Vagina (tissue), 2 donors: Measurements from ENCODE around the gene PREB. TPM values are rescaled to one million over a fixed set of nuclear protein-coding genes. Genes with fewer than 3 reads are reported as not detected.

ENCODE experiments used
- DNase-seq, 2 donors: peaks; one replicate each; pipeline ENCODE4 v3.0.0-alpha.2; 2017; ENCODE audit errors: extremely low spot score in 2 of 2
- H3K27ac ChIP-seq: fragments of 200-600 bp; sonication (generic); one replicate; pipeline ENCODE4 v1.5.1; 2019
- H3K27me3 ChIP-seq: fragments of 200-600 bp; sonication (generic); one replicate; pipeline ENCODE4 v1.5.1; 2019
- H3K36me3 ChIP-seq, 2 donors: fragments of 200-600 bp; sonication (generic); one replicate each; pipeline ENCODE4 v1.5.1; 2017 to 2019
- H3K4me1 ChIP-seq: fragments of 200-600 bp; sonication (generic); one replicate; pipeline ENCODE4 v1.5.1; 2019
- H3K4me3 ChIP-seq, 2 donors: fragments of 200-600 bp; sonication (generic); 1 replicate in 1 of 2; 2 replicates in 1 of 2; pipeline ENCODE4 v1.5.1; 2016 to 2019
- H3K9me3 ChIP-seq: fragments of 200-600 bp; sonication (generic); one replicate; pipeline ENCODE4 v1.5.1; 2019
- CTCF ChIP-seq, 3 experiments: fragments of 450-650 bp in 2 of 3; fragments of 200-600 bp in 1 of 3; sonication (generic) in 1 of 3; IDR thresholded peaks; one replicate each; pipeline ENCODE4 v1.5.1; 2017 to 2019; ENCODE audit warnings: antibody characterized with exemption in 3 of 3, mild to moderate bottlenecking in 2 of 3, moderate library complexity in 2 of 3
- POLR2A ChIP-seq, 2 donors: fragments of 450-650 bp; IDR thresholded peaks; one replicate each; pipeline ENCODE4 v1.6.1; 2017; ENCODE audit warnings: antibody characterized with exemption in 2 of 2, mild to moderate bottlenecking in 2 of 2, moderate library complexity in 2 of 2
- POLR2AphosphoS5 ChIP-seq, 2 donors: sonication (generic); formaldehyde crosslinking; IDR thresholded peaks; one replicate each; pipeline ENCODE4 v1.9.0; 2017; ENCODE audit warnings: antibody characterized with exemption in 2 of 2, mild to moderate bottlenecking in 2 of 2, low read depth in 1 of 2; ENCODE audit not compliant: insufficient read depth in 1 of 2
- intact Hi-C: fragments of 100-400 bp; cut with DNase I; formaldehyde crosslinking; loops from one replicate; pipeline ENCODE4 v1.15.1; 2023
- total RNA-seq: library from RNA; depleted of rRNA; stranded (reverse); fragments of >200 nt; gene quantifications from one replicate; pipeline ENCODE4 v1.2.3, GENCODE V29; 2016

The PREB gene, protein sequence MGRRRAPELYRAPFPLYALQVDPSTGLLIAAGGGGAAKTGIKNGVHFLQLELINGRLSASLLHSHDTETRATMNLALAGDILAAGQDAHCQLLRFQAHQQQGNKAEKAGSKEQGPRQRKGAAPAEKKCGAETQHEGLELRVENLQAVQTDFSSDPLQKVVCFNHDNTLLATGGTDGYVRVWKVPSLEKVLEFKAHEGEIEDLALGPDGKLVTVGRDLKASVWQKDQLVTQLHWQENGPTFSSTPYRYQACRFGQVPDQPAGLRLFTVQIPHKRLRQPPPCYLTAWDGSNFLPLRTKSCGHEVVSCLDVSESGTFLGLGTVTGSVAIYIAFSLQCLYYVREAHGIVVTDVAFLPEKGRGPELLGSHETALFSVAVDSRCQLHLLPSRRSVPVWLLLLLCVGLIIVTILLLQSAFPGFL
- total RNA-seq, result 57.5 TPM

DNA sequence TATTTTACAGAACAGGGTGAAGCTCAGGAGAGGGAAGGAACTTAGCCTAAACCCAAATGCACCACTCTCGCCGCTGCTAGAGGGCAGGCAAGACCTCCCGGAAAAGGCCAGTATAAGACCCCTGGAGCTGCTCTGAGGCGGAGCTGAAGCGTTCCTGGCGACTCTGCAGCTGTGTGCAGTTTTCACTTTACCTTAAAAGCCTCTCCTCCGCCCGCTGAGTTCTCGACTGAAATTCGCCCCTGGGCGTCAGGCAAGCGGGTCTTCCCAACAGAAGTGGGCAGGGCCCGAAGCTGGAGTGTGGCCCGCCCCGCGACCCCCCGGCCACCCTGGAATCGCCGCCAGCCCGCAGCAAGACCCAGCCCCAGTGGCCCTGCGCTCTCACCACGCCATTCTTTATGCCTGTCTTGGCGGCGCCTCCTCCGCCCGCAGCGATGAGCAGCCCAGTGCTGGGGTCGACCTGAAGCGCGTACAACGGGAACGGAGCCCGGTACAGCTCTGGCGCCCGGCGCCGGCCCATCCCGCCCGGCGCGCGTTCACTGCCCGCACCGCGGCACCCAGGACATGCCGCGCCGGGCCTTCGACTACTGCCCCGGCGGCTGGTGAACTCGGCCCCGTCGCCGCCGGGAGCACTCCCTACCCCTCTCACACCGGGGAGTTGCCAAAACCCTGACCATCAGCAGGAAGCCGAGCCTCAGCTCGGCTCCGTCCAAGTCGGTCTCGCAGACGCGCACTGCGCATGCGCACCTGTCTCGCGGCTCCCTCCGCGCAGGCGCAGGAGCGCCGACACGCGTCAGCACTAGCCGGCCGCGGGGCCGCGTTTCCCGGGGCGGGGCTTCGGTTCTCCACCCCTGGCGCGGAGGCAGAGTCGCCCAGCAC is at the start of gene PREB:
TSS of gene PREB (minus strand) at position 732 of the 876 bp plus-strand sequence. CDS start at position 517, 215 bp downstream.
- Histone ChIP-seq H3K36me3 (peaks cover 0 to 24% of the 10 kb centered on the region in 2 donors), H3K4me3 (peak within 1 kb of the TSS; percentile 96 to 99), H3K27me3 (no peaks in the 10 kb centered on the region), H3K9me3 (no peaks in the 10 kb centered on the region), H3K27ac (peak within 1 kb of the TSS; percentile 89), H3K4me1 (peaks cover 20% of the 10 kb centered on the region)
- TF ChIP-seq CTCF (IDR thresholded peaks at IDR 0.05) (peak in 1 of 3 experiments; percentile 3), POLR2A (IDR thresholded peaks at IDR 0.05) (peak; percentile 28 to 96), POLR2AphosphoS5 (IDR thresholded peaks at IDR 0.05; ENCODE audit: insufficient read depth in 1 of 2, low read depth in 1 of 2) (peak; percentile 92 to 95)
- intact Hi-C loops, result loop anchor here (5.0 kb wide), 1 partner anchor 53 kb away; no protein-coding TSS in a partner anchor
- peak in 1 of 2 donors; percentile 95 for DNase-seq

DNA sequence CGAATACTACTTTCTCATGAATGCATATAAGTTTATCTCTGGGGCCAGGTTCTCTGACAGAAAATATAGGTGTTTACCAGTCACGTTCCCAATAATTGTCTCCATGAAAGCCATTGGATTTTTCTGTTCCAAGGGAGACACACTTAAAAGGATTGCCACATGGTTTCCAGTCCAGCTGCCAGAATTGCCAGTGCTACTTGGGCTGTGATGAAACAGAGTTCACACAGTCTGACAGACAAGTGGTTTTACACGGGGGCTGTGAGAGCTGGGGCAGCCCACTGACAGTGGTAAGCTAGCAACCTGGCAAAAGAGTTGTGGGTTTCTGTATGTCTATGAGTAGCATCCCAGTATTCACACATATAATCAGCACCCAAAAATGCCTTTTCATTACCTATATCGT is 49.7 kb upstream of the PREB start:
- Histone ChIP-seq H3K4me3 (no peak overlapping the region), H3K4me1 (peaks cover 6% of the 10 kb centered on the region), H3K9me3 (no peaks in the 10 kb centered on the region), H3K36me3 (no peaks in the 10 kb centered on the region), H3K27me3 (no peaks in the 10 kb centered on the region), H3K27ac (peak overlapping the region; percentile 68)
- DNase-seq, result no peak
- TF ChIP-seq POLR2A (IDR thresholded peaks at IDR 0.05) (no peak), CTCF (IDR thresholded peaks at IDR 0.05) (no peak), POLR2AphosphoS5 (IDR thresholded peaks at IDR 0.05; ENCODE audit: insufficient read depth in 1 of 2, low read depth in 1 of 2) (no peak)
- intact Hi-C loops, result no loop called here

- no peaks in the 10 kb centered on the region for H3K27me3 ChIP-seq
- H3K36me3 ChIP-seq, result no peaks in the 10 kb centered on the region
- no peak for DNase-seq
- H3K4me1 ChIP-seq, result peaks cover 6% of the 10 kb centered on the region
- TF ChIP-seq CTCF (IDR thresholded peaks at IDR 0.05), result no peak
- TF ChIP-seq POLR2A (IDR thresholded peaks at IDR 0.05), result no peak
- TF ChIP-seq POLR2AphosphoS5 (IDR thresholded peaks at IDR 0.05; ENCODE audit: insufficient read depth in 1 of 2, low read depth in 1 of 2), result no peak
- no peak overlapping the region for H3K4me3 ChIP-seq
- H3K27ac ChIP-seq, result no peak overlapping the region
- no peaks in the 10 kb centered on the region for H3K9me3 ChIP-seq
- intact Hi-C loops, result no loop called here
Observed at GRCh38 chr2:27182346-27182745, 47.9 kb upstream of the PREB start.

DNA sequence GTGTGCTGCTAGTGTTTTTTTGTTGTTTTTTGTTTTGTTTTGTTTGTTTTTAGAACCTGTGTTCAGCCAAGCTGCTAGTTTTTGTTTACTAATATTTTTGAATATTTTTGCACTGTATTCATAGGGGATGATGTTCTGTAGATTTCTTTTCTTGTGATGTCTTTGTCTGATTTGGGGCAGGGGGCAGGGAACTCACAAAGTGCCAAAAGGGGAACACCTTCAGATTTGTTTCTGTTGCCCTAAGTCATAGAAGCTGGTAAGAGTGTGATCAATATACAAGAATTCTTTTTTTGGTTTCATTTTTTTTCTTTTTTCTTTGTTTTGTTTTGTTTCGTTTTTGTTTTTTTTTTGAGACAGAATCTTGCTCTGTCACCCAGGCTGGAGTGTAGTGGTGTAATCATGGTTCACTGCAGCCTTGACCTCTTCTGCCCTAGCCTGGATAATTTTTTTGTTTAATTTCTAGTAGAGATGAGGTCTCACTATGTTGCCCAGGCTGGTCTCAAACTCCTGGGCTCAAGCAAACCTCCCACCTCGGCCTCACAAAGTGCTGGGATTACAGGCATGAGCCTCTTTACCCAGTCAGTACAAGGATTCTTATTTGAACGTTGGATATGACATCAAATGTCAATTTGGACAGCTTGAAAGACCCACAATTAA is 45.0 kb upstream of the PREB start:
- intact Hi-C loops, result no loop called here
- H3K4me3 ChIP-seq, result no peak overlapping the region
- no peaks in the 10 kb centered on the region for H3K27me3 ChIP-seq
- no peaks in the 10 kb centered on the region for H3K36me3 ChIP-seq
- TF ChIP-seq CTCF (IDR thresholded peaks at IDR 0.05), result no peak
- TF ChIP-seq POLR2A (IDR thresholded peaks at IDR 0.05), result no peak
- TF ChIP-seq POLR2AphosphoS5 (IDR thresholded peaks at IDR 0.05; ENCODE audit: insufficient read depth in 1 of 2, low read depth in 1 of 2), result no peak
- no peak overlapping the region for H3K27ac ChIP-seq
- no peaks in the 10 kb centered on the region for H3K4me1 ChIP-seq
- no peaks in the 10 kb centered on the region for H3K9me3 ChIP-seq
- no peak for DNase-seq
